GM18520 (cell line): ENCODE results near the gene AADACL3.
"Not testable (repeated sequence)": the region's sequence is repeated elsewhere in the genome, so short reads cannot be mapped to it uniquely, and the experiment has no call there.

Experiments used
- ATAC-seq: cut with Tn5 transposase; IDR thresholded peaks from one replicate; pipeline ENCODE4 v1.9.1; 2021; ENCODE audit not compliant: unreplicated experiment

The AADACL3 gene

DNA sequence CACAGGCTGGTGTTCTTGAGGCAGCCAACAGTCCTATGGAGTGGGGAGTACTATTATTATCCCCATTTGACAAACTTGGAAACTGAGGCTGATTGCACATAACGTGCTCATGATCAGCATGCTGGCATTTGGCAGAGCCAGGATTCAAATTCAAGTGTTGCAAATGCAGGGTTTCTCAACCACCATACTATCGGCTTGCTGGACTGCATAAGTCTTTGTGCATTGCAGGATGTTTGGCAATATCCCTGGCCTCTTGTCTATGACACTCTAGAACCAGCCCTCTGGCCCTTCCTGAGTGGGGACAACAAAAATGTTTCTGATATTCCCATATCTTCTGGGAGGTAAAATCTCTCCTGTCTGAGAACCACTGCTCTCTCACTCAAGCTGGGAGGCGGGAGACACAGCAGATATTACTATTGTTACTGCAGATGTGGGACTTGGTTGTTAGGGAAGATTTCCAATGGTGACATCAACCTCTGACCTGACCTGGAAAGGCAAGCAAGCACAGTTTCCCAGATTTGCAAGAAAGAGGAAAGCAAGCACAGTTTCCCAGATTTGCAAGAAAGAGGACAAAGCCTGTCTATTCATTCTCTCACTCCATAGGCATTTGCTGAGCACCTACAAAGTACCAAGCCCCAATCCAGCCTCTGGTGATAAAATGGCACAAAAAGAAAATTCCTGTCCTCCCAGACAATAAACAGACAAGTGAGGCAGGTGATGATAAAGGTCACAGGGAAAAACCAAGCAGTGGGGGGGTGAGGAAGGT is 1.0 kb upstream of the AADACL3 start:
- no peak for ATAC-seq

DNA sequence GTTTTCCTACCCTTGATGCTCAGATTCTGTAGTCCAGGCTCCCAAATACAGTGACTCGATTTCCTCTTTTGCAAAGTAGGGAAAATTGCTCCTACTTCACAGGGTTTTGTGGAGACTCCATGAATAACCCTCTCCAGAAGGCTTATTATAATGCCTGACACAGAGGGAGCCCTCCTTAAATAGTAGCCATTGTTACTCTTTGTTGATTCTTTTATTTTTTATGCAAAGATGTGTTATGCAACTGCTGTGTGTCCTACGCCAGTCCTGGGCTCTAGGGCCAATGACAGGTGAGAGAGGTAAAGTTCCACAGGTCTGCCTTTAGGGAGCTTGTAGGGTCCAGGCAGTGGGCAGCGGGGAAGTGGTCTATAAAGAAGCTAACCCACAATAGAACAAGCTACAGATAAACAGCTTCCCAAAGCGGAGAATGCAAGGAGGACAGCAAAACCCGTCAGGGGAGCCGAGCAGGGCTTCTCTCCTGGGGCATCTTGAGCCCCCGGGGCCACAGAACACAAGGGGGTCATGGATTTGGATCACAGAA is 1.5 kb downstream of the AADACL3 start:
- ATAC-seq, result no peak

DNA sequence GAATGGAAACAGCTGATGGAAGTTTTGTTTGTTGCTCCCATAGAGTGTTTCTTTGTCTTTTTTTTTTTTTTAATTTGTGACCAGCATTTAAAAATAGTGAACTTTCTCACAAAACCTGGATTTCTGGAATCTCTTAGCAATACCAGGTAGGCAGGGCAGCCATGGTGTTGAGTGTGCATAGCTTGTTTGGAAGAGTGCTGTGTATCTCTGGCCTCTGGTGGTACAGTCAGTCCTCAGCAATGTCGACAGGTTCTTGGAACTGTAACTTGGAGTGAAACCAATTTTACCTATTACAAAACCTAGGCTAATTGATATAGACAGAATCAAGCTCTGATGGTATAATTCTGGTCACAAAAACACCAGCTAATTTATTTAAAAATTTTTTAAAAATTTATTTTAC is 6.7 kb downstream of the AADACL3 start:
- ATAC-seq, result no peak

DNA sequence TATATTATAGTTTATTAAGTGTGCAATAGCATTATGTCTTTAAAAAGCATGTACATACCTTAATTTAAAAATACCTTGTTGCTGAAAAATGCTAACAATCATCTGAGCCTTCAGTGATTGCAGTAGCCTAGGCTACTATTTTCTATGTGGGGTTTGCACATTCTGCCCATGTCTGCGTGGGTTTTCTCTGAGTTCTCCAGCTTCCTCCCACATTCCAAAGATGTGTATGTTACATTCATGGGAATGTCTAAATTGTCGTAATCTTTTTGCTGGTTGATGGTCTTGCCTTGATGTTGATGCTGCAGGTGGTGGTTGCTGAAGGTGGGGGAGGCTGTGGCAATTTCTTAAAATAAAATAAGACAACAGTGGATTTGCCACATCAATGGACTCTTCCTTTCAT is 12.5 kb downstream of the AADACL3 start:
- ATAC-seq, result no peak

DNA sequence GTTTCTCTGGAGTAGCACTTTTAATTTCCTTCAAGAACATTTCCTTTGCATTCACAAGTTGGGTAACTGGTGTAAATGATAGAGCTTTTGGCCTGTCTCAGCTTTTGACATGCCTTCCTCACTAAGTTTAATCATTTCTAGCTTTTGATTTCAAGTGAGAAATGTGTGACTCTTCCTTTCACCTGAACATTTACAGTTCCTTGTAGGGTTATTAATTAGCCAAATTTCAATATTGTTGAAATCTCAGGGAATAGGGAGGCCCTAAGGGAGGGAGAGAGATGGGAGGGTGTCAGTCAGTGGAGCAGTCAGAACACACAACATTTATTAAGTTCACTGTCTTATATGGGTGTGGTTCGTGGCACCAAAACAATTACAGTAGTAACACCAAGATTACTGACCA is 14.2 kb downstream of the AADACL3 start:
- no peak for ATAC-seq

DNA sequence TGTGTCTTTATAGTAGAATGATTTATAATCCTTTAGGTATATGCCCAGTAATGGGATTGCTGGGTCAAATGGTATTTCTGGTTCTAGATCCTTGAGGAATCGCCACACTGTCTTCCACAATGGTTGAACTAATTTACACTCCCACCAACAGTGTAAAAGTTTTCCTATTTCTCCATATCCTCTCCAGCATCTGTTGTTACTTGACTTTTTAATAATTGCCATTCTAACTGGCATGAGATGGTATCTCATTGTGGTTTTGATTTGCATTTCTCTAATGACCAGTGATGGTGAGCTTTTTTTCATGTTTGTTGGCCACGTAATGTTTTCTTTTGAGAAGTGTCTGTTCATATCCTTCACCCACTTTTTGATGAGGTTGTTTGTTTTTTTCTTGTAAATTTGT is 15.2 kb downstream of the AADACL3 start:
- ATAC-seq, result not testable (repeated sequence)

DNA sequence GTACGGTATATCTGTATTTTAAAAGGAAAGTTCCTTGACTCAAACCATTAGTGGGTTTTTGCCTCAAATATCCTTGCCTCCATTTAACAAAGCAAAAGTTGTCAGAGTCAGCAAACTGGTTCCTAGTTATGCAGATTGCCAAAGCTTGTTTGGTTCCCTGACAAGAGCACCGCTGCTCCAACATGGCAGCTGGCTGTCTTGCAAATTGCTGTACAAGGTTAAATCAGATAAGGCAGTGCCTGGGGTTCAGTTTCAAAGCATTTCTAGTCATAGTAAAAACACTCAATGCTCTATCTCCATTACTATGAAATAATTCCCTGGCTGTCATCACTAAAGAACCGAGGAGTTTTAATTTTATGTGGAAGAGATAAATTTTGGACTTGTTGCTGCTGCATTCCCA is 18.7 kb downstream of the AADACL3 start:
- no peak for ATAC-seq

DNA sequence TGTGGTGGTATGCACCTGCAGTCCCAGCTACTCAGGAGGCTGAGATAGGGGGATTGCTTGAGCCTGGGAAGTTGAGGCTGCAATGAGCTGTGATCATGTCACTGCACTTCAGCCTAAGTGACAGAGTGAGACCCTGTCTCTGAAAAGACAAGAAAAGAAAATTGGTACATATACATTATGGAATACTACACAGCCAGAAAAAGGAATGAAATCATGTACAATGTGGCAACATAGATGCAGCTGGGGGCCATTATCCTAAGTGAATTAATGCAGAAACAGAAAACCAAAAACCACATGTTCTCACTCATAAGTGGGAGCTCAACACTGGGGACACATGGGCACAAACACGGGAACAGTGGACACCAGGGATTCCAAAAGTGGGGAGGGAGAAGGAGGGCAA is 23.0 kb downstream of the AADACL3 start:
- ATAC-seq, result no peak

DNA sequence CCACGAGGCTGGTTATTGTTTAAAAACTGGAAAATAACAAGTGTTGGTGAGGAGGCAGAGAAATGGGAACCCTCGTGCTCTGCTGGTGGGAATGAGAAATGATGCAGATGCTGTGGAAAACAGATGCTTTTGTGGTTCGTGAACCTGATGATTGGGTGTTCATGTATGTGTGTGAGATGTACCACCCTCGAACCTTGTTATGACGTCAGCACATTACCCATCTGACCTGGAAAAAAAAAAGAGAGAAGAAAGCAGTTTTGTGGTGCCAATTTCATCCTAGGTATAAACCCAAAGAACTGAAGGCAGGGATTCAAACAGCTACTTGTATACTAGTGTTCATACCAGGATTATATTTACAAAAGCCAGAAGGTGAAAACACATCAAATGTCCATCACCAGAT is 23.7 kb downstream of the AADACL3 start:
- no peak for ATAC-seq

DNA sequence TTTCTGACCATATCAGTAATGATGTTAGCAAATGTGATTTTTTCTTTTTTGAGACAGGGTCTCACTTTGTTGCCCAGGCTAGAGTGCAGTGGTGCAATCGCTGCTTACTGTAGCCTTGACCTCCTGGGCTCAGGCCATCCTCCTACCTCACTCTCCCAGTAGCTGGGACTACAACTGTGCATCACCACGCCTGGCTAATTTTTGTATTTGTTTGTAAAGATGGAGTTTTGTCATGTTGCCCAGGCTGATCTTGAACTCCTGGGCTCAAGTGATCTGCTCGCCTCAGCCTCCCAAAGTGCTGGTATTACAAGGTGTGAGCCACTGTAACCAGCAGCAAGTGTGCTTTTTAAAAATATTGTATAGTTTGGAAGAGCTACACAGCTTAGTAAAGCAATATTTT is 26.0 kb downstream of the AADACL3 start:
- ATAC-seq, result no peak

DNA sequence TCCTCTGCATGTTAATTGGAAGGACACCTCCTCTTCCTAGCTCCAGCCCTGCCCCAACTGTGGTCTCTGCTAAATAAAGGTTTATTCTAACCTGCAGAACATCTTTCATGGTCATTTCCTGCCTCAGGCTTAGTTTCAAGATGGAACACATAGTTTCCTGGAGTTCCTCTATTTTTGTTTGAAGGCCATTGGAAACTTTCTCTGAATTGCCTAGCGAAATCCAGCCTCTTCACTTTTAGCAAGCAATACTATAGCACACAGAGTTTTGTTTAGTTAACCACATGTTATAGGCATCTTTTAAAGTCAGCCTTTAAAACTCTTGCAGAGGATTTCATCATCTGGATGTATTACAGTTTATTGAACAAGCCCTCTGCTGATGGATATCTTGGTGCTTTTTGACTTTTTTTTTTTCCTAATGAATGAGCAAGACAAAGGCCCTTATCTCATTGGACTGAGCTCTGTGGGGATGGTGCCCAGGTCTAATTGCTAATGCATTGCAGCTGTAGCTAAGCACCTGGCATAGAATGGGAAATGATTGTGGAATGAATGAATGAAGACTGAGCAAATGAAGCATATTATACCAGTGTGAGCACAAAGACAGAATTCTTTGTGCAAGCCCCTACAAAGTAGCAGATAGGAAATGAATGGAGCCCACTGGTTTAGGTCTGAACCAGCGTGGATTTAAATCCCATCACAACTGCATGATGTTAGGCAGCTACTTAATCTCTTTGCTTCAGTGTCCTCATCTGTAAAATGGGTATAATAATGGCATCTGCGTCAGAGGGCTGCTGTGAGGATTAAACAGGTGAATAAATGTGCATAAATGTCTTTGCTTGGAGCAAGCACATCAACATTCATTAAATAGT is 29.4 kb downstream of the AADACL3 start:
- ATAC-seq, result no peak

DNA sequence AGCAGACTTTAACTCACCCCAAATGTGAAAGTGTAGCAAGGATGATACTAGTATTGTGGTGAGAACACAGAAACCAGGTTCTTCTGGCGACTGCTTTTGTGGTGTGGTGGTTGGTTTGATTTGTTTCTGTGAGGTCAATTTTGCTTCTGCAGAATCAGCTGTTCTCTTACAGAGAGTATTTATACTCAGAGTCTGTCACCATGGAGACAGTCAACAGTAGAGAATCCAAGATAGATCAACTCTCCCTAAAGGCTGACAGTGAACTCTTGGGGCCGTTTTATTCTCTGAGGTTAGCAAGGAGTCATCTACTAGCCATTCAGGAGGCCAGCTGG is 30.0 kb downstream of the AADACL3 start, which contains the start of gene CFAP107:
Gene CFAP107, plus strand, starts transcription at position 209 of the 332 bp plus-strand sequence. CDS start 231 bp downstream, outside the sequence.
- ATAC-seq, result no peak

DNA sequence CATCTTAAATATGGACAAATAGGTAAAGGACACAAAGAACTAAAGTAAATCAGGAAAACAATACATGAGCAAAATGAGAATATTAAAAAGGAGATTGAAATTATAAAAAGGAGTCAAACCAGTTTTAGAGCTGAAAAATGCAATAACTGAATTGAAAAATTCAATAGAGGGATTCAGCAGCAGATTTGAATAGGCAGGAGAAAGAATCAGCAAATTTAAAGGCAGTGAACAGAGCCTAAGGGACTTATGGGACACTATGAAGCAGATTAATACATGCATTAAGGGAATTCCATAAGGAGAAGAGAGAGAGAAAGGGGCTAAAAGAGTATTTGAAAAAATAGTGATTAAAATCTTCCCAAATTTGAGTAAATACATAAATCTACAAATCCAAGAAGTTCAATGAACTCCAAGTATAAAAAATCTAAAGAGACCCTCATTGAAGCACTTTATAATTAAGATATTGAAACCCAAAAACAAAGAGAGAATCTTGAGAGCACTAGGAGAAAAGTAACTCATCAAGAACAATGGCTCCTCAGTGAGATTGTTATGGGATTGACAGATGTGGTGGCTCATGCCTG is 33.0 kb downstream of the AADACL3 start:
- no peak for ATAC-seq

DNA sequence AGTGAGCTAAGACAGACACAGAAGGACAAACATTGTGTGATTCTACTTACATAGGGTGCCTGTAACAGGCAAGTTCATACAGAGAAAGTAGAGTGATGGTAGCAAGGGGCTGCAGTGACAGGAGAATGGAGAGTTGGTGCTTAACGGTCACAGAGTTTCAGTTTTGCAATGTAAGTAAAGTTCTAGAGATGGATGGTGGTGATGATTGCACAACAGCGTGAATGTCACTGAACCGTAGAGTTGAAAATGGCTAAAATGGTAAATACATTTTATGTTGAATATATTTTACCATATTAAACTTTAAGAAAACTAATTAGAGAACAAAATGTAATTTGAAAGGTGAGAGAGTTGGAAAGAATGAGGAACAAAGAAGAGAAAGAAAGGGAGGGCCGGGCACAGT is 38.8 kb downstream of the AADACL3 start:
- no peak for ATAC-seq

DNA sequence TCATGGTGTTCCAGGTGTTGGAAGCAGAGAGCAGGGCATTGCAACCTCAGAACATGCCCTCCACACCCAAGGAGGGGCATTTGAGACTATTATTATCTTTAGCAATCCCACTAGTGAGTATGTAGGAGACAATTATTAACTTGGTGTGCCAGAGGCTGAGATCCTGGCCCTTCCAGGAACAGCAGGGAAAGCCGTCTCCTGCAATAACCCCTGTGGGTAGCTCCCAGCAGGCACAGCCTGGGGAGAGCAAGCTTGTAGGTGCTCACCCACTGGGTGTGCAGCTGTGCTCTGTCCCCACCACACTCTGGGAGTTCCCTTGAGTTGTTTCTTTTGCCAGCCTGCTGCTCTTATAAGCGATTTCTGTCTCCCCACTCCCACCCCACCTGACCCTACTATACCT is 40.4 kb downstream of the AADACL3 start:
- no peak for ATAC-seq

DNA sequence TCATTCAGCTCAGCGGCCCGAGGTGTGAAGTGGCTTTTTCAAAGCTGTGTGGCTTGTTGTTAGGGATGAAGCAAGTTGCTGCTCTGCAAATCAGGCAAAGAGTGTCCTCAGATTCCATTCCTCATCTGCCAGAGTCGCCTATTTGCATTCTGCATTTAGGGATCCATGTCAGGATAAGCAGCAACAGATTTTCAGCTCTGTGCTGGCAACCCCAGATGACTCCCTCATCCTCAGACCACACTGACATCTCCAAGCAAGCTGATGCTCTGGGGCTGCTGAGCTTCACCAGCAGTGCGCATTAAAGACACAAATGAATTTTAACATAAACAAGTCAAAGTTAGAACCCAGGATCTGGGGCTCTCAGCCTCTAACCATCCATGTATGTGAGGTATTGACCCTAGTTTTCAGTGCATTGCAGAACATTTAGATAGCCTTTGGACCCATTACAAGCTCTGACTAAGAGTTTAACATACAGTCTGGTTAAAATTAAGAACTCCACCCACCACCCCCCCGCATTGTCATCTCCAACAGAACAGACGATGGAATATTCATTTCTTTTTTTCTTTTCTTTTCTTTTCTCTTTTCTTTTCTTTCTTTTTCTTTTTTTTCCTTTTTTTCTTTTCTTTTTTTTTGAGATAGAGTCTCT is 41.0 kb downstream of the AADACL3 start:
- no peak for ATAC-seq

DNA sequence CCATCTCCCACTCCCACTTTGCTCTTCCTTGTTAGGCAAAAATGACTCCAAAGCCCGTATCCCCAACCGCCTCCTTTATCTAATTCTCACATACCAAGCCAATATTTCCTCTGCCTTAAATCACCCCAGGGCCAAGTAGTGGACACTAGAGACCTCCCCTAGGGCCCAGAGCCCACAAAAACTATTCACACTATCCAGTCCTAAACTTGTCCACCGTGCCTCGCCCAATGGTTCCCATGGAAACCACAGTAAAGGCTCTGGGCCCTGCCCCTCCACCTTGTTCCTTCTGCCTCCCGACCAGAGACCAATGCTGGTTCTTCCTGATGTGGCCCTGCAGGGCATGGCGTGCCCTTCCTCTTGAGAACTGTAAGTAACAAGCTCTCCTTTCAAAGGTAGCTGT is 41.9 kb downstream of the AADACL3 start:
- ATAC-seq, result no peak

DNA sequence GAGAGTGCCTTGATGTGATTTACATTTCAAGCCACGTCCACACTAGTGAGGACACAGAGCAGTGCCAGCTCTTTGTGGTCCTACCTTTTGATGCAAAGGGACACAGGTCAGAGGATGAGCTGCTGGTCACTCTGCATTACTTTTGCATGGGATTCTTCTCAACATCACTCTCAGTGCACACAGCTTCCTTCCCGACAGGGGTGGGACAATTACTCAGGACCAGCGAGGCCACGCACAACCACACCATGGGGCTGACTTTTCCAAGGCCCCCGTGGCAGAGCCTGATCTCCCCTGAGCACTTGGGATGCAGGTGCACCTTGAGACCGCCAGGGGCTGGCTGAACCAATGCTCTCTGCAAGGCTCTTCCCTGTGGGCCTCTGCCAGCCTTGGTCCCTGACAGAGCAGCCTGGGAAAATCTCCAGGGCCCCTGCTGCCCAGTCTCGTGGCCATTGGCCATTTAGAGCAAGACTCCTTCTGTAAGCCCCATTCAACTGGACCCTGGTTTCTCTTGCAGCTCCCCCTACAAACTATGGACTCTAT is 44.4 kb downstream of the AADACL3 start:
- ATAC-seq, result no peak

DNA sequence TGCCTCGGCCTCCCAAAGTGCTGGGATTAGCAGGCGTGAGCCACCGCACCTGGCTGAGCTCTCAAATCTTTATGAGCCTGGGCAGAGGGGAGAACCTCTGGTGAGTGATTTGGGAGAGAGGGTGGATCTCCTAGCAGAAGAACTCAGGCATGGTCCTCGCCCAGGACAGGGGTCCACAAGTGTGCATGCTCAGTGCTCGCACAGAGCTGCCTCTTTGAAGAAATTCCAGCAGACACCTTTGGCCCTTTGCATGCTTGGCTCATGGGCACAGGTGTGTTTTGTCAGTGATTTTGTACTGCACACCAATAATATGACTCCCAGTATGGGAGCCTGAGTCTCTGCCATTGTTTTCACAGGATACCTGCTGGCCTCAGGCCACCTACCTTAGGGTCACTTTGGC is 45.9 kb downstream of the AADACL3 start:
- ATAC-seq, result no peak

DNA sequence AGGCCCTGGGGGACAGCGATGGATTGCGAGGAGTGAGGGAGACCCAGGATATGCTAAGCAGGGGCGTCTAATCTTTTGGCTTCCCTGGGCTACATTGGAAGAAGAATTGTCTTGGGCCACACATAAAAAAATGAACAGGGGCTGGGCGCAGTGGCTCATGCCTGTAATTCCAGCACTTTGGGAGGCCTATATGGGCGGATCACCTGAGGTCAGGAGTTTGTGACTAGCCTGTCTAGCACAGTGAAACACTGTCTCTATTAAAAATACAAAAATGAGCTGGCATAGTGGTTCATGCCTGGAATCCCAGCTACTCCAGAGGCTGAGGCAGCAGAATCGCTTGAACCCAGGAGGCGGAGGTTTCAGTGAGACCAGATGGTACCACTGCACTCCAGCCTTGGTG is 46.9 kb downstream of the AADACL3 start:
- ATAC-seq, result no peak

DNA sequence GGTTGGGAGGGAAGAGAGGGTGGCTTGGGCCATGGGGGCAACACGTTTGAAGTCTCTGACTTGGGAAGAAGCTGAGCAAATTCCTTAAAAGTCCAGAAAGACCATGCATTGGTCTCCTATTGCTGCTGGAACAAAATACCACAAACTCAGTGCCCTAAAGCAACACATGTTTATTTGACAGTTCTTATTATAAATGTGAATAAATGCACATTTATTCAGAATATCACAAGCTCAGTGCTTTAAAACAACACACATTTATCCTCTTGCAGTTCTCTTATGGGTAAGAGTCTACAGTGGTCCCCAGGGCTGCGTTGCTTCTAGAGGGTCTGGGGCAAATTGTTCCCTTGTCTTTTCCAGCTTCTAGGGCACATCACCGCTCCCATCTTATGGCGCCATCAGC is 47.6 kb downstream of the AADACL3 start:
- no peak for ATAC-seq
